ENCODE results near the gene MCUR1.
A peak's percentile ranks its signal among the peaks of the same experiment; 100 is the strongest.

MCUR1 gene

GRCh38 chr6:13818341-13818740, 4.0 kb upstream of the MCUR1 start:
- no peaks in the 10 kb centered on the region for H3K36me3 ChIP-seq (ENCODE audit: control insufficient read depth in 1 of 2, insufficient read depth in 2 of 2, low read depth in 1 of 2, low read length in 2 of 2)
- H3K4me1 ChIP-seq (ENCODE audit: control insufficient read depth, insufficient read depth, low read depth, low read length) = no peaks in the 10 kb centered on the region
- no peak overlapping the region for H4K8ac ChIP-seq (ENCODE audit: low read length)
- no peak overlapping the region for H3K23ac ChIP-seq (ENCODE audit: low read length in 2 of 2)
- H3K14ac ChIP-seq (ENCODE audit: low read length in 2 of 2) = no peak overlapping the region
- no peak overlapping the region for H3K27ac ChIP-seq (ENCODE audit: low read length, poor library complexity, severe bottlenecking)
- no peak overlapping the region for H2BK15ac ChIP-seq (ENCODE audit: low read depth, poor library complexity, severe bottlenecking)
- H3K4ac ChIP-seq (ENCODE audit: low read depth in 1 of 2, low read length in 2 of 2) = no peak overlapping the region
- H3K9ac ChIP-seq (ENCODE audit: low read length) = no peak overlapping the region
- no peak overlapping the region for H2AFZ ChIP-seq (ENCODE audit: low read depth, low read length)
- H2BK5ac ChIP-seq (ENCODE audit: low read depth, low read length, poor library complexity, severe bottlenecking) = no peak overlapping the region
- no peak overlapping the region for H3K18ac ChIP-seq (ENCODE audit: low read depth in 1 of 2, low read length in 2 of 2)
- H3K79me1 ChIP-seq (replicated peaks; ENCODE audit: low read length, poor library complexity, severe bottlenecking) = peaks cover under 1% of the 10 kb centered on the region
- no peaks in the 10 kb centered on the region for H3K27me3 ChIP-seq (ENCODE audit: control insufficient read depth in 1 of 2, insufficient read depth in 1 of 2, low read length in 2 of 2)
- no peak overlapping the region for H3K4me3 ChIP-seq (ENCODE audit: insufficient read depth in 1 of 2, low read depth in 1 of 2, low read length in 2 of 2)
- no peak for DNase-seq
- H3K4me2 ChIP-seq (ENCODE audit: low read length, poor library complexity, severe bottlenecking) = no peak overlapping the region
- H2BK12ac ChIP-seq (ENCODE audit: low read length in 2 of 2) = no peak overlapping the region
- H2BK120ac ChIP-seq (ENCODE audit: low read depth, low read length) = no peak overlapping the region
- no peak overlapping the region for H4K91ac ChIP-seq (ENCODE audit: low read length)
- H3K9me3 ChIP-seq (ENCODE audit: control insufficient read depth, low read length) = no peaks in the 10 kb centered on the region
- 100% methylated on average over 1 of the region's 2 CpGs for WGBS
- no peak overlapping the region for H2AK5ac ChIP-seq (ENCODE audit: low read length, severe bottlenecking)

- no peak overlapping the region for H3K18ac ChIP-seq (ENCODE audit: low read depth in 1 of 2, low read length in 2 of 2)
- no peak overlapping the region for H3K14ac ChIP-seq (ENCODE audit: low read length in 2 of 2)
- no peaks in the 10 kb centered on the region for H3K27me3 ChIP-seq (ENCODE audit: control insufficient read depth in 1 of 2, insufficient read depth in 1 of 2, low read length in 2 of 2)
- no peak overlapping the region for H2BK120ac ChIP-seq (ENCODE audit: low read depth, low read length)
- no peak overlapping the region for H3K23ac ChIP-seq (ENCODE audit: low read length in 2 of 2)
- peaks cover 16% of the 10 kb centered on the region for H3K79me1 ChIP-seq (replicated peaks; ENCODE audit: low read length, poor library complexity, severe bottlenecking)
- peak overlapping the region; percentile 86 for H3K4me2 ChIP-seq (ENCODE audit: low read length, poor library complexity, severe bottlenecking)
- no peak overlapping the region for H2BK12ac ChIP-seq (ENCODE audit: low read length in 2 of 2)
- WGBS = 38% methylated on average over 5 of the region's 8 CpGs
- peak overlapping the region; percentile 91 for H3K9ac ChIP-seq (ENCODE audit: low read length)
- no peak overlapping the region for H2BK5ac ChIP-seq (ENCODE audit: low read depth, low read length, poor library complexity, severe bottlenecking)
- H4K91ac ChIP-seq (ENCODE audit: low read length) = no peak overlapping the region
- no peaks in the 10 kb centered on the region for H3K36me3 ChIP-seq (ENCODE audit: control insufficient read depth in 1 of 2, insufficient read depth in 2 of 2, low read depth in 1 of 2, low read length in 2 of 2)
- no peak overlapping the region for H2AFZ ChIP-seq (ENCODE audit: low read depth, low read length)
- H3K9me3 ChIP-seq (ENCODE audit: control insufficient read depth, low read length) = no peaks in the 10 kb centered on the region
- DNase-seq = peak; percentile 13
- no peak overlapping the region for H2AK5ac ChIP-seq (ENCODE audit: low read length, severe bottlenecking)
- no peak overlapping the region for H3K4ac ChIP-seq (ENCODE audit: low read depth in 1 of 2, low read length in 2 of 2)
- no peaks in the 10 kb centered on the region for H3K4me1 ChIP-seq (ENCODE audit: control insufficient read depth, insufficient read depth, low read depth, low read length)
- no peak overlapping the region for H4K8ac ChIP-seq (ENCODE audit: low read length)
- no peak overlapping the region for H2BK15ac ChIP-seq (ENCODE audit: low read depth, poor library complexity, severe bottlenecking)
- peak overlapping the region in 1 of 2 experiments; percentile 86 for H3K4me3 ChIP-seq (ENCODE audit: insufficient read depth in 1 of 2, low read depth in 1 of 2, low read length in 2 of 2)
- peak overlapping the region; percentile 85 for H3K27ac ChIP-seq (ENCODE audit: low read length, poor library complexity, severe bottlenecking)
These were observed 700 bp upstream of the MCUR1 start for GRCh38 chr6:13814938-13815575.

DNA sequence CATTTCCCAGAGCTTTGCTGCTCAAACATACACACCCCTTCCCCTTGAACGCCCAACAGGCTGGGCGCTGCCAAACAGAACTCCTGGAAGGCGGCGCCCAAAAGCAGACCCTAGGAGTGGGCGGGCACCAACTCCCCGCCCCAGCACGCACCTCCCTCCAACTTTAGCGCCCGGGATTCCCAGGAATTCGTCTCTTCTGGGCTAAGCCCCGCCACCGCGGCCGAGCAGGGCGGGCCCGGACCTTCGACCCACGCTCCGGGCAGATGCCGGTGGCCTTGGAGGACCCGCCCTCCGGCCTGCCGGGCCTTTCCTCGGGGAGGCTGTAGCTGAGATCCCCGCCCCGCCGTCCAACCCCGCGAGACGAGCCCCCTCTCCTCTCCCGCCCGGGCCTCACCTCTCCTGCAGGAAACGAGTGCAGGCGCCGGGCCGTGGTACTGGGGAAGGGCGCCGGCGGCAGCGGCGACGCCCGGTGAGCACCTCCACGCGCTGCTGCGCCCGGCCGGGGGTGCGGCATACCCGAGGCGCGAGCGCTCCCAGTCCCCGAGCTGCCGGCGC, 659 bp downstream of the MCUR1 start:
- WGBS = 0% methylated on average over 56 of the region's 56 CpGs
- Histone ChIP-seq H3K4me2 (ENCODE audit: low read length, poor library complexity, severe bottlenecking) (peak overlapping the region; percentile 86), H2AK5ac (ENCODE audit: low read length, severe bottlenecking) (no peak overlapping the region), H3K4ac (ENCODE audit: low read depth in 1 of 2, low read length in 2 of 2) (peak overlapping the region; percentile 87 to 91), H3K4me1 (ENCODE audit: control insufficient read depth, insufficient read depth, low read depth, low read length) (no peaks in the 10 kb centered on the region), H2BK15ac (ENCODE audit: low read depth, poor library complexity, severe bottlenecking) (peak overlapping the region; percentile 99), H3K4me3 (ENCODE audit: insufficient read depth in 1 of 2, low read depth in 1 of 2, low read length in 2 of 2) (peak overlapping the region; percentile 86 to 91), H3K27me3 (ENCODE audit: control insufficient read depth in 1 of 2, insufficient read depth in 1 of 2, low read length in 2 of 2) (no peaks in the 10 kb centered on the region), H3K27ac (ENCODE audit: low read length, poor library complexity, severe bottlenecking) (peak overlapping the region; percentile 68), H3K23ac (ENCODE audit: low read length in 2 of 2) (peak overlapping the region; percentile 98 to 99), H3K36me3 (ENCODE audit: control insufficient read depth in 1 of 2, insufficient read depth in 2 of 2, low read depth in 1 of 2, low read length in 2 of 2) (no peaks in the 10 kb centered on the region), H3K9ac (ENCODE audit: low read length) (peak overlapping the region; percentile 91), H2AFZ (ENCODE audit: low read depth, low read length) (peak overlapping the region; percentile 94), H2BK12ac (ENCODE audit: low read length in 2 of 2) (peak overlapping the region; percentile 39 to 72), H4K91ac (ENCODE audit: low read length) (peak overlapping the region; percentile 61), H4K8ac (ENCODE audit: low read length) (peak overlapping the region; percentile 88), H3K18ac (ENCODE audit: low read depth in 1 of 2, low read length in 2 of 2) (peak overlapping the region; percentile 98), H2BK120ac (ENCODE audit: low read depth, low read length) (peak overlapping the region; percentile 95), H3K9me3 (ENCODE audit: control insufficient read depth, low read length) (no peaks in the 10 kb centered on the region), H3K14ac (ENCODE audit: low read length in 2 of 2) (peak overlapping the region in 1 of 2 experiments; percentile 88), H2BK5ac (ENCODE audit: low read depth, low read length, poor library complexity, severe bottlenecking) (peak overlapping the region; percentile 79), H3K79me1 (replicated peaks; ENCODE audit: low read length, poor library complexity, severe bottlenecking) (peaks cover 18% of the 10 kb centered on the region)
- DNase-seq = peak; percentile 84

GRCh38 chr6:13813026-13813425, 1.3 kb downstream of the MCUR1 start:
- 56% methylated on average over 5 of the region's 7 CpGs for WGBS

More at GRCh38 chr6:13813026-13813425, 1.3 kb downstream of the MCUR1 start:
- Histone ChIP-seq H4K91ac (ENCODE audit: low read length) (no peak overlapping the region), H2BK120ac (ENCODE audit: low read depth, low read length) (no peak overlapping the region), H3K9ac (ENCODE audit: low read length) (peak overlapping the region; percentile 91), H2AFZ (ENCODE audit: low read depth, low read length) (no peak overlapping the region), H3K23ac (ENCODE audit: low read length in 2 of 2) (no peak overlapping the region), H3K4me2 (ENCODE audit: low read length, poor library complexity, severe bottlenecking) (peak overlapping the region; percentile 86), H3K27ac (ENCODE audit: low read length, poor library complexity, severe bottlenecking) (no peak overlapping the region), H3K79me1 (replicated peaks; ENCODE audit: low read length, poor library complexity, severe bottlenecking) (peaks cover 20% of the 10 kb centered on the region), H2BK15ac (ENCODE audit: low read depth, poor library complexity, severe bottlenecking) (no peak overlapping the region), H3K4me3 (ENCODE audit: insufficient read depth in 1 of 2, low read depth in 1 of 2, low read length in 2 of 2) (peak overlapping the region in 1 of 2 experiments; percentile 86), H3K4me1 (ENCODE audit: control insufficient read depth, insufficient read depth, low read depth, low read length) (no peaks in the 10 kb centered on the region), H2AK5ac (ENCODE audit: low read length, severe bottlenecking) (no peak overlapping the region), H3K14ac (ENCODE audit: low read length in 2 of 2) (no peak overlapping the region), H2BK5ac (ENCODE audit: low read depth, low read length, poor library complexity, severe bottlenecking) (no peak overlapping the region), H3K36me3 (ENCODE audit: control insufficient read depth in 1 of 2, insufficient read depth in 2 of 2, low read depth in 1 of 2, low read length in 2 of 2) (no peaks in the 10 kb centered on the region), H4K8ac (ENCODE audit: low read length) (no peak overlapping the region), H3K4ac (ENCODE audit: low read depth in 1 of 2, low read length in 2 of 2) (no peak overlapping the region), H3K9me3 (ENCODE audit: control insufficient read depth, low read length) (no peaks in the 10 kb centered on the region), H2BK12ac (ENCODE audit: low read length in 2 of 2) (no peak overlapping the region), H3K18ac (ENCODE audit: low read depth in 1 of 2, low read length in 2 of 2) (no peak overlapping the region), H3K27me3 (ENCODE audit: control insufficient read depth in 1 of 2, insufficient read depth in 1 of 2, low read length in 2 of 2) (no peaks in the 10 kb centered on the region)
- peak; percentile 11 for DNase-seq

Data from mesenchymal stem cell (in vitro differentiated cells and primary cell).